K562 (cell line): Measurements from ENCODE around the gene CDK4. TPM values are rescaled to one million over a fixed set of nuclear protein-coding genes. Genes with fewer than 3 reads are reported as not detected.

Source experiments
- HMG20A ChIP-seq: fragments of 450-650 bp; formaldehyde crosslinking; conservative IDR thresholded peaks from 2 replicates; pipeline ENCODE4 v1.4.0; 2020; ENCODE audit warnings: mild to moderate bottlenecking, mixed read lengths
- polyA plus RNA-seq, 8 experiments: library from polyadenylated mRNA; depleted of rRNA in 4 of 8; stranded (reverse) in 5 of 8; unstranded in 3 of 8; fragments of >200 nt; fragmentation: Nextera tagmentation in 2 of 8; fragmentation: Illumina TruSeq in 1 of 8; extraction: Ambion mirVana in 2 of 8; extraction: Trizol in 1 of 8; gene quantifications; 2 replicates each; pipeline versions ENCODE4 v1.2.1 to v1.2.3, GENCODE V29; 2011 to 2014; ENCODE audit warnings: inconsistent platforms in 1 of 8, missing spikeins in 1 of 8
- total RNA-seq, 7 experiments: library from RNA; depleted of rRNA in 6 of 7; stranded (reverse); fragments of >200 nt in 6 of 7; fragmentation: Illumina TruSeq in 2 of 7; extraction: Trizol in 2 of 7; gene quantifications; 2 replicates each; pipeline versions ENCODE4 v1.2.1 to v1.2.3, GENCODE V29; 2011 to 2021; ENCODE audit warnings: low replicate concordance in 1 of 7
- TF ChIP-seq, protein P1 (sequence below): sonication (generic); formaldehyde crosslinking; IDR thresholded peaks from 2 replicates; pipeline ENCODE4 v1.8.0; 2023; ENCODE audit warnings: mild to moderate bottlenecking, missing genetic modification reagents

Gene CDK4
- total and polyA plus RNA-seq, 9 of the 15 experiments (the other 6 are each of a cell fraction or from before 2014, with no cell fraction given): 37.8 to 436 (median 238) TPM

DNA sequence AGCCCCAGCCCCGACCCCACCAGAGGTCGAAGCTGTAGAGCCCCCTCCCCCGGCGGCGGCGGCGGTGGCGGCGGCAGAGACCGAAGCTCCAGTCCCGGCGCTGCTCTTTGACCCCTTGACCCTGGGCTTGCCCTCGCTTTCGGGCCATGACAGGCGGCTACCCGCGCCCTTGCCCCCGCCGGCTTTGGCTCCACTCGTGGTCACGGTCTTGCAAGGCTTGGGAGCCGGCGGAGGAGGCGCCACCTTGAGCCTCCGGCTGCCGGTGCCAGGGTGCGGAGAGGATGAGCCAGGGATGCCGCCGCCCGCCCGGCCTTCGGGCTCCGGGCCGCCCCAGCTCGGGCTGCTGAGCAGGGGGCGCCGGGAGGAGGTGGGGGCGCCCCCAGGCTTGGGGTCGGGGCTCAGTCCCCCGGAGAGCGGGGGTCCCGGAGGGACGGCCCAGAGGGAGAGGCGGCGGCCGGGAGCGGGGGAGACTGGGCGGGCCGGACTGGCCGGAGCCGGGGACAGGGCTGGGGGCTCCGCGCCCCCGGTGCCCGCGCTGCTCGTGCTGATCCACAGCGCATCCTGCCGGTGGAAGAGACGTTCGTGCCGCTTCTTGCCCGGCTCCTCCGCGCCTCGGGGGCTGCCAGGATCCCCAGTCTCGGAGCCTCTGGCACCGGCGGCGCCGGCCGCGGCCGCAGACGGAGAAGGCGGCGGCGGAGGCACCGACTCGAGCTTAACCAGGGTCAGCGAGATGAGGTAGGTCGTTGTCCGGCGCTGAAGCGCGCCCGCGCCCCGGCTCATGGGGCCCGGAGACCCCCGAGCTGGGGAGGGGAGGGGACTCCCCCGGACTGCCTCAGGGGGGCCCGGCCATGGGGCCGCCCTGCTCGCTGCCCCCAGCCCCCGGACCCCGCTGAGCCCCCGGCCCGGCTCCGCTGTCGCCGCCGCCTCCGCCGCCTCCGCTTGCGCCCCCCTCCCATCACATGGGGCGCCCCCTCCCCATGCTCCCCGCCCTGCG lies 14.3 kb downstream of the CDK4 start (continued):
- no peak for TF ChIP-seq HMG20A (CRISPR knock-in tag)
- TF ChIP-seq, protein P1, sequence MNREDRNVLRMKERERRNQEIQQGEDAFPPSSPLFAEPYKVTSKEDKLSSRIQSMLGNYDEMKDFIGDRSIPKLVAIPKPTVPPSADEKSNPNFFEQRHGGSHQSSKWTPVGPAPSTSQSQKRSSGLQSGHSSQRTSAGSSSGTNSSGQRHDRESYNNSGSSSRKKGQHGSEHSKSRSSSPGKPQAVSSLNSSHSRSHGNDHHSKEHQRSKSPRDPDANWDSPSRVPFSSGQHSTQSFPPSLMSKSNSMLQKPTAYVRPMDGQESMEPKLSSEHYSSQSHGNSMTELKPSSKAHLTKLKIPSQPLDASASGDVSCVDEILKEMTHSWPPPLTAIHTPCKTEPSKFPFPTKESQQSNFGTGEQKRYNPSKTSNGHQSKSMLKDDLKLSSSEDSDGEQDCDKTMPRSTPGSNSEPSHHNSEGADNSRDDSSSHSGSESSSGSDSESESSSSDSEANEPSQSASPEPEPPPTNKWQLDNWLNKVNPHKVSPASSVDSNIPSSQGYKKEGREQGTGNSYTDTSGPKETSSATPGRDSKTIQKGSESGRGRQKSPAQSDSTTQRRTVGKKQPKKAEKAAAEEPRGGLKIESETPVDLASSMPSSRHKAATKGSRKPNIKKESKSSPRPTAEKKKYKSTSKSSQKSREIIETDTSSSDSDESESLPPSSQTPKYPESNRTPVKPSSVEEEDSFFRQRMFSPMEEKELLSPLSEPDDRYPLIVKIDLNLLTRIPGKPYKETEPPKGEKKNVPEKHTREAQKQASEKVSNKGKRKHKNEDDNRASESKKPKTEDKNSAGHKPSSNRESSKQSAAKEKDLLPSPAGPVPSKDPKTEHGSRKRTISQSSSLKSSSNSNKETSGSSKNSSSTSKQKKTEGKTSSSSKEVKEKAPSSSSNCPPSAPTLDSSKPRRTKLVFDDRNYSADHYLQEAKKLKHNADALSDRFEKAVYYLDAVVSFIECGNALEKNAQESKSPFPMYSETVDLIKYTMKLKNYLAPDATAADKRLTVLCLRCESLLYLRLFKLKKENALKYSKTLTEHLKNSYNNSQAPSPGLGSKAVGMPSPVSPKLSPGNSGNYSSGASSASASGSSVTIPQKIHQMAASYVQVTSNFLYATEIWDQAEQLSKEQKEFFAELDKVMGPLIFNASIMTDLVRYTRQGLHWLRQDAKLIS (CRISPR knock-in tag): no peak
